Right cardiac atrium (tissue), 5 donors: ENCODE results near the gene KCNK16. TPM values are rescaled to one million over a fixed set of nuclear protein-coding genes. Genes with fewer than 3 reads are reported as not detected.
A peak's percentile ranks its signal among the peaks of the same experiment; 100 is the strongest.

Source experiments
- ATAC-seq, 2 donors: fragments of 200-7000 bp; cut with Tn5 transposase; one replicate each; pipeline versions ENCODE4 v1.8.0 to v1.9.1; 2020; ENCODE audit warnings: moderate library complexity in 2 of 2, mild to moderate bottlenecking in 1 of 2
- DNase-seq, 3 donors: peaks; one replicate each; pipeline ENCODE4 v3.0.0-alpha.2; 2020
- H3K27ac ChIP-seq: one replicate; pipeline ENCODE4 v1.5.1; 2013; ENCODE audit warnings: mild to moderate bottlenecking, low read length, control low read depth, moderate library complexity
- H3K27me3 ChIP-seq: one replicate; pipeline ENCODE4 v1.6.1; 2013; ENCODE audit not compliant: control insufficient read depth, insufficient read depth
- H3K4me1 ChIP-seq: one replicate; pipeline ENCODE4 v1.6.1; 2013; ENCODE audit warnings: low read length; ENCODE audit not compliant: control insufficient read depth, insufficient read depth
- H3K4me3 ChIP-seq: one replicate; pipeline ENCODE4 v1.5.1; 2013; ENCODE audit warnings: low read length, control low read depth
- H3K9me3 ChIP-seq: one replicate; pipeline ENCODE4 v1.6.1; 2013; ENCODE audit warnings: low read length; ENCODE audit not compliant: control insufficient read depth
- WGBS: extraction: QIAGEN DNeasy Blood & Tissue Kit; methylation state at CpG from one replicate; pipeline ENCODE4 v1.1.7; 2013; 5-methylcytosine and 5-hydroxymethylcytosine counted together
- intact Hi-C, 4 donors: fragments of 100-400 bp; cut with DNase I; formaldehyde crosslinking; loops; one replicate each; pipeline versions ENCODE4 v1.11.0 to v1.14.0; 2022 to 2023
- polyA plus RNA-seq: library from polyadenylated mRNA; stranded (reverse); fragments of 200-250 nt; gene quantifications from one replicate; pipeline ENCODE4 v1.2.3, GENCODE V29; 2013
- total RNA-seq, 4 donors: library from RNA; stranded (reverse); fragmentation: NEBNext Ultra II Directional; extraction: Animal tissue kit (Norgen Biotek cat#: 25700); gene quantifications; one replicate each; pipeline ENCODE4 v1.2.1, GENCODE V29; 2021
- donor health status: healthy with polysubstance abuse.
- donor health status: DM: no; HTN: yes; CAD: no.
- donor health status: DM: no; HTN: no; CAD: no.
- donor health status: DM: no; HTN: yes; CAD: no; lungs with severe emphysema.
- donor health status: DM: yes; HTN: yes; CAD: no.

Gene KCNK16
- total and polyA plus RNA-seq, 5 donors, result not detected

- Histone ChIP-seq H3K4me3 (no peak overlapping the region), H3K27me3 (no peaks in the 10 kb centered on the region), H3K27ac (no peak overlapping the region), H3K9me3 (no peaks in the 10 kb centered on the region), H3K4me1 (peaks cover 2% of the 10 kb centered on the region)
- peak; percentile 45 to 53 for ATAC-seq
- 54% methylated on average over 7 of the region's 7 CpGs for WGBS
- DNase-seq, result no peak
- intact Hi-C loops, result no loop called here
Observed at GRCh38 chr6:39357998-39358686, 35.6 kb upstream of the KCNK16 start.

- peak in 1 of 2 donors; percentile 53 for ATAC-seq
- no peak overlapping the region for H3K27ac ChIP-seq
- no peak overlapping the region for H3K4me3 ChIP-seq
- no peaks in the 10 kb centered on the region for H3K27me3 ChIP-seq
- no peaks in the 10 kb centered on the region for H3K9me3 ChIP-seq
- no peak for DNase-seq
- WGBS, result 83% methylated on average over 7 of the region's 7 CpGs
- H3K4me1 ChIP-seq, result peaks cover 2% of the 10 kb centered on the region
- intact Hi-C loops, result no loop called here
Observed at GRCh38 chr6:39353698-39354315, 31.3 kb upstream of the KCNK16 start.

- no peak for ATAC-seq
- Histone ChIP-seq H3K9me3 (no peaks in the 10 kb centered on the region), H3K27me3 (no peaks in the 10 kb centered on the region), H3K27ac (no peak overlapping the region), H3K4me1 (peaks cover 2% of the 10 kb centered on the region), H3K4me3 (no peak overlapping the region)
- DNase-seq, result no peak
- intact Hi-C loops, result no loop called here
- WGBS, result 83% methylated on average over 13 of the region's 13 CpGs
Observed at GRCh38 chr6:39350723-39351505, 28.4 kb upstream of the KCNK16 start.

GRCh38 chr6:39348740-39349139 is 26.2 kb upstream of the KCNK16 start:
- H3K4me3 ChIP-seq, result no peak overlapping the region
- no peak for DNase-seq
- no peaks in the 10 kb centered on the region for H3K27me3 ChIP-seq
- WGBS, result 92% methylated on average over 15 of the region's 15 CpGs
- no peaks in the 10 kb centered on the region for H3K9me3 ChIP-seq
- no peak for ATAC-seq
- intact Hi-C loops, result no loop called here
- H3K4me1 ChIP-seq, result no peaks in the 10 kb centered on the region
- no peak overlapping the region for H3K27ac ChIP-seq

GRCh38 chr6:39347906-39348585 is 25.5 kb upstream of the KCNK16 start:
- DNase-seq (peak; percentile 61 to 89 (median 84)), ATAC-seq (peak; percentile 56 to 78)
- Histone ChIP-seq H3K27ac (no peak overlapping the region), H3K4me1 (no peaks in the 10 kb centered on the region), H3K9me3 (no peaks in the 10 kb centered on the region), H3K4me3 (no peak overlapping the region), H3K27me3 (no peaks in the 10 kb centered on the region)
- intact Hi-C loops, result no loop called here
- WGBS, result 38% methylated on average over 9 of the region's 9 CpGs

- H3K27ac ChIP-seq, result no peak overlapping the region
- intact Hi-C loops, result no loop called here
- no peaks in the 10 kb centered on the region for H3K27me3 ChIP-seq
- 89% methylated on average over 6 of the region's 6 CpGs for WGBS
- DNase-seq (peak in 1 of 3 donors; percentile 60), ATAC-seq (no peak)
- H3K9me3 ChIP-seq, result no peaks in the 10 kb centered on the region
- no peak overlapping the region for H3K4me3 ChIP-seq
- H3K4me1 ChIP-seq, result no peaks in the 10 kb centered on the region
Observed at GRCh38 chr6:39347206-39347605, 24.7 kb upstream of the KCNK16 start.

GRCh38 chr6:39344821-39345280 is 22.3 kb upstream of the KCNK16 start:
- H3K27ac ChIP-seq, result no peak overlapping the region
- intact Hi-C loops, result no loop called here
- ATAC-seq, result no peak
- no peaks in the 10 kb centered on the region for H3K9me3 ChIP-seq
- no peaks in the 10 kb centered on the region for H3K4me1 ChIP-seq
- no peak overlapping the region for H3K4me3 ChIP-seq
- DNase-seq, result no peak
- no peaks in the 10 kb centered on the region for H3K27me3 ChIP-seq
- 82% methylated on average over 7 of the region's 7 CpGs for WGBS

GRCh38 chr6:39343396-39343870 is 20.9 kb upstream of the KCNK16 start:
- Histone ChIP-seq H3K9me3 (no peaks in the 10 kb centered on the region), H3K4me3 (no peak overlapping the region), H3K27me3 (no peaks in the 10 kb centered on the region), H3K27ac (no peak overlapping the region), H3K4me1 (no peaks in the 10 kb centered on the region)
- DNase-seq (peak in 1 of 3 donors; percentile 53), ATAC-seq (no peak)
- intact Hi-C loops, result no loop called here
- 68% methylated on average over 9 of the region's 9 CpGs for WGBS

GRCh38 chr6:39342692-39343395 is 20.3 kb upstream of the KCNK16 start:
- ATAC-seq (peak; percentile 13 to 17), DNase-seq (peak in 2 of 3 donors; percentile 56 to 63)
- Histone ChIP-seq H3K4me1 (no peaks in the 10 kb centered on the region), H3K9me3 (no peaks in the 10 kb centered on the region), H3K4me3 (no peak overlapping the region), H3K27me3 (no peaks in the 10 kb centered on the region), H3K27ac (no peak overlapping the region)
- WGBS, result 65% methylated on average over 14 of the region's 14 CpGs
- intact Hi-C loops, result no loop called here

- ATAC-seq, result no peak
- no peak overlapping the region for H3K4me3 ChIP-seq
- no peaks in the 10 kb centered on the region for H3K27me3 ChIP-seq
- 76% methylated on average over 5 of the region's 5 CpGs for WGBS
- intact Hi-C loops, result no loop called here
- no peak overlapping the region for H3K27ac ChIP-seq
- H3K9me3 ChIP-seq, result no peaks in the 10 kb centered on the region
- DNase-seq, result no peak
- H3K4me1 ChIP-seq, result no peaks in the 10 kb centered on the region
Observed at GRCh38 chr6:39341937-39342336, 19.4 kb upstream of the KCNK16 start.
